NOMO-1 treated with DMSO at 0.1 percent for 48 hours (cell line): ENCODE measurements around the gene KRT25.
"Not testable (repeated sequence)": the region's sequence is repeated elsewhere in the genome, so short reads cannot be mapped to it uniquely, and the experiment has no call there.

ENCODE experiments used
- DNase-seq: peaks from one replicate; lab custom pipeline; 2025; ENCODE audit not compliant: unreplicated experiment; lab: John Stamatoyannopoulos, UW

The KRT25 gene

DNA sequence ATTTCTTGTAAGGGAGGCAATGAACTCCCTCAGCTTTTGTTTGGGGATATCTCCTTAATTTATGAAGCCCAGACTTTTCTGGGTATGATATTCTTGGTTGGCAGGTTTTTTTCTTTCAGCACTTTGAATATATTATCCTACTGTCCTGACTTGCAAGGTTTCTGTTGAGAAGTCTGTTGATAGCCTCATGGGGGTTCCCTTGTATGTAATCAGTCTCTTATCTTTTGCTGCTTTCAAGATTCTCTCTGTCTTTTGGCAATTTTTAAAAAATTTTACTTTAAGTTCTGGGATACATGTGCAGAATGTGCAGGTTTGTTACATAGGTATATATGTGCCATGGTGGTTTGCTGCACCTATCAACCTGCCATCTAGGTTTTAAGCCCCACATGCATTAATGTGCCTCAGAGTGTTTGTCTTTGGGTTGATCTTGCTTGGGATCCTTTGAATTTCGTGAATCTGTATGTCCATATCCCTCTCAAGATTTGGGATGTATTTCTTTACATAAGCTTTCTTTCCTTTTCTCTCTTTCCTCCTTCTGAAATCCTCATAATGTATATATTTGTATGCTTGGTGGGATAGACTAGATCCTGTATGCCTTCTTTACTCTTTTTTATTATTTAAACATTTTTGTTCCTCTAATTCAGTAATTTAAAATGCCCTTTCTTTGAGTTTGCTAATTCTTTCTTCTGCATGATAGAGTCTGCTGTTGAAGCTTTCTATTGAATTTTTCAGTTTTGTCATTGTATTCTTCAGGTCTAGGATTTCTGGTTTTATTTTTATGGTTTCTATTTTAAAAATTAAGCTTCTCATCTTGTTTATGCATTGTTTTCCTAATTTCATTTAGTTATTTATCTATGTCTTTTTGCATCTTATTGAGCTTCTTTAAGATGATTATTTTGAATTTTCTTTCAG is 5.2 kb upstream of the KRT25 start:
- DNase-seq, result no peak

DNA sequence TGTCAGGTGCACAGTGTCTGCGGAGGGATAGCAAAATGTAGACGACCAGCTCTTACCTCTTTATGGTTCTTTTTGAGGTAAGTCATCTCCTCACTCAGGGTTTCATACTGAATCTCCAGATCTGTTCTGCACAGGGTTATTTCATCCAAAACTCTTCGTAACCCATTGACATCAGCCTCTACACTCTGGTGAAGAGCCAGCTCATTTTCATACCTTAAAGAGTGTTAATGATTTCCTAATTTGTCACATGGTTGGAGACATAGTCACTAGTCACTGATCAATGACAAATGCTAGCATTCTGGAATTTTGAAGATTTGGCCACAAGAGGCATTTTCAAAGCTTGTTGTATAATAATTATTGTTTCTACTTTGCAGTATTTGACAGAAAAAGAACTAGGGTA is 1.3 kb downstream of the KRT25 start:
- no peak for DNase-seq

DNA sequence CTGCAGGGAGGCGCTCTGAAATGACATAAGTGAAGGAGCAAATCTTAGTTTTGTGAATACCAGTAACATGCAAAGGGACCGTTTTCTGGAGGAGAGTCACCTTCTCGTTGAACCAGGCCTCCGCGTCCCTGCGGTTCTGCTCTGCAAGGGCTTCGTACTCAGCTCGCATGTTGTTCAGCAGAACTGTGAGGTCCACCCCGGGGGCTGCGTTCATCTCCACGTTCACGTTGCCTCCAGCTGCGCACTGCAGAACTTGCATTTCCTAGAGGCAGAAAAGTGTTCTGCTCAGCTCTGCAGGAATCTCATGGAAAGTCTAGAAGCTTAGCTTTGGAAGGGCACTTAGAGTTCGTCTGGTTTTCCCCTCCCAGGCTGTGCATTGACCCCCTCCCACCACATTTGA is 4.1 kb downstream of the KRT25 start:
- DNase-seq, result no peak

DNA sequence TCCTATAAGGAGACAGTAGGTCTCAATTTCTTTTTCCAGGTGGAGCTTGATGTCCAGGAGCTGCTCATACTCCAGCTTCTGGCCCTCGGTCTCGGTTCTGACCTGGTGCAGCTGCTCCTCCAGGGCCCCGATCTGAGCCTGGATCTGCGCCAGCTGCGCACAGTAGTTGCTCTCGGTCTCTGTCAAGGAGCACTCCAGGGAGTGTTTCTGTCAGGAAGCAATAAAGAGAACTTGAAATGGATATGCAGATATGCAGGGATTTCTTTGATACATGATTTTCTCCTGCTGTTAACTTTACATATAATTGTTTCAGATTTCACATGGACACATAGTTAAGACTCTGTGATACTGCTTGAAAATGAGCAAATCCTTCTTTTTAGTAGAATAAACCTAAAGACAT is 4.7 kb downstream of the KRT25 start:
- no peak for DNase-seq

DNA sequence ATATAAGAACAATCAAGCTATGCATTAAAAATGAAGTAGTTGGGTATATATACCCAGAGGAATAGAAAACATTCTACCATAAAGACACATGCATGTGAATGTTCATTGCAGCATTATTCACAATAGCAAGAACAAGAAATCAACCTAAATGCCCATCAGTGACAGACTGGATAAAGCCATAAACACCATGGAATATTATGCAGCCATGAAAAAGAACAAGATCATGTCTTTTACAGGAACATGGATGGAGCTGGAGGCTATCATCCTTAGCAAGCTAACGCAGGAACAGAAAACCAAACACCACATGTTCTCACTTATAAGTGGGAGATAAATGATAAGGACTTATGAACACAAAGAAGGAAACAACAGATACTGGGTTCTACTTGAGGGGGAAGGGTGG is 6.5 kb downstream of the KRT25 start:
- not testable (repeated sequence) for DNase-seq

DNA sequence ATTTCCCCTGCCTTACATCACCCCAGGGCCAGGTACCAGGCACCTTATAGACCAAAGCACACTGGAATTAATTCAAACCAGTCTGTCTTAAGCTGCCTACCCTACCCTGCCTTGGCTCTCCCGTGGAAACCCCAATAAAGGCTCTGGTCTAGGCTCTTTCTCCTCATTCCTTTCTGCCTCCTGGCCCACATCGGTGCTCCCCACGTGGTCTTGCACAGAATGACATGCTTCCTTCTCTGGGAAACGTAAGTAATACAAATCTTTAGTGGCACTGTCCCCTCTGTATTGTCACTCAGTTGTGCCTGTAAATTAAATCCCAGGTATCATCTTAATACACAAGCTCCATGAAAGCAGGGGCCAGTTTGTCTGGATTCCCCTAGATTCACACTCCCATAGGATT is 16.6 kb downstream of the KRT25 start:
- no peak for DNase-seq

DNA sequence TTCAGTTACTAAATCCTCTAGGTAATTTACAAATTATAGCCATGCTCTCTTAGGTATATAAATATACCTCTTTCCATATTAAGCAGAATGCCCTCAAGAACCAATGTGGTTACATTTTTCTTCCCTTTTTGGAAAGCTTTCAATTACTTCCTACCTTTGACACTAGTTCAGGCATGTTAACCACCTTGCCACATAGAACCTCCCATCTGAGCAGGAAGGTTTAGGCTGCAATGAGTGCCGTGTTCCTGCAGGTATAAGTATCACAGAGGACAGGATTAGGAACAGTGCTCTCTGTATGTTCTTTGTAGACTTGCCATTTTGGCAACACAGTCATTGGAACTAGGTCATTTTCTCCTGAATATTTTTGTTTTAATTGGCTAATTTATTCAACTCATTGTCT is 20.1 kb downstream of the KRT25 start:
- DNase-seq, result no peak

DNA sequence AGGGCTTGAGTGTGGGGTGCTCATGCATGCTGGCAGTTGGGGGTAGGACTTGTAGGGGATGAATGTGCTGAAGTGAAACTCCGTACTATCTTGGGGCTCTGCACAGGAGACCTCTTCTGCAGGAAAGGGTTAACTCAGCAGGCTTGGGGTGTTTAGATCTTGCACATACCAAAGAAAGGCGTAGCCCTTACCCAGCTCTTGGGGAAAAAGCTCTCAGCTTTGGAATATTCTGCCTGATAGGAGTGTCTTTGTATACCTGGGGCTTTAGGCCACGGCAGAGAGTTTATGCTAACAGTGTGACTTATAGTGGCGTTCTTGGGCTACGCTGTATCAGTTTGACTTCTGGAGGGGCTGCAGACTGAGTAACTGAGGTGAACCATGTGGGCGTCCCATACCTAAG is 21.1 kb downstream of the KRT25 start:
- DNase-seq, result no peak

DNA sequence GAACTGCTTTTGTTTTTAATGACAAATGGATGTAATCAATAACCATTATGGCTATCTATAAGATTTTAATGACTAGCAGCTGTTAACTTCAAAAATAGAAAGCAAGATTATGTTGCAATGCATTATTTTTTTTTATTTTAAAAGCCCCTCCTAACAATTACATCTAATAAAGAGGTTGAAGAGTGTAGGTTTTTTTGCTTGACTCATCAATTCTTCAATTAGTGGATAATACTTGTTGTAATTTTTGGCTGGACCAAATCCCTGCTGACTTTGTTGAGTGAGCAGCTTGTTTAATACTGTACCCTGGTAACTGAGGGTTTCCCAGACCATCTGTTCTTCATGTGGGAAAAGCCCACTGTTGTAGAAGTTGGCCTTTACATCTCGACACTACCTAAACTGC is 24.2 kb downstream of the KRT25 start:
- DNase-seq, result no peak

DNA sequence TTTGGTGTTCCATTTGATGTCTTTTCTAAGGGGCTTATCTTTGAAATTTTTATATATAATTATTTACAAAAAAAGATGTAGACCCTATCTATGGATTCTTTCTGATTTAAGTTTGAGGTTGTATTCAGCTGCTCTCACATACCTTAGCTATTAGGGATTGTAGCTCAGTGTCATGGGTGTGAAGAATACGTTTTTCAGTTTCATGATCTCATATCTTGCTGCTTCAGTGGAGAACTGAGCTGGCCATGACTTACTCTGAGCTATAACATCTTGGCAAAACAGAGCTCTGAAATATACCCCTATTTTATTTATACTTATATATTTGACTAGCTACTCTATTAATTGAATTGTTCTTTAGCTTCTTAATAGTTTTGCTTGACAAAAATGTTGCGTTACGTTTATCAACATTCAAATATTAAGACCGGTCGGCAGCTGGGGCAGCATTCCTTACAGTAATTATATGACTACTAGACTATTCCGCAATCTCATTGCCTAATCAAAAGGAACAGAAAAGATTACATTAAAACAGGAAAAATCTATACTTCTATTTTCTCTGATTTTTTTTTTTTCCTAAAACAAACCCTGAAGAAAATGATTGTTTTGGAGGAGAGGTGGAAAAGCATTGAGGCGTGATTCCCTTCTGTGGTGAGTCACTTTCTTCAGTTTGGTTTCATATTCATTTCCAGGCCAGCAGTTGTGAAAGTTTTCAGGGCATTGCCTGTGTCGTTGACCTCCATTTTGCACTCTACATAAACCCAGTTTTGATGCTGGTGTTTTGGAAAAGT is 27.5 kb downstream of the KRT25 start:
- peak; percentile 61 for DNase-seq

DNA sequence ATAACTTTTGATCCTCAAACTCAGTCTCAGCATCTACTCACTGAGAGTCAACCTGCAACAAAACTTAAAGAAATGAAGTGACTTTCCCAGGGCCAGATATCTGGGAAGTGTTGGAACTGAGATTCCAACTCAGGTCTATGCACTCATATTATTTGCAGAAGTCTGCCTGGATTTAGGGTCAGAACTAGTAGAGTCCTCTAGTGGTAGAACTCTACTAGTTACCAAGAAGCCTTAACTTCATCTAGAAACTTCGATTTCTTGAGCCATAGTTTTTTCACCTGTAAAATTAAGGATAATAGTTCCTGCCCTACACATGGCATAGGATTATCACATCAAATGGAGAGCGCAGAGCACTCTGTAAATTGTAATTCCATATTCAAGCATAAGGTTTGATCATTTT is 28.2 kb downstream of the KRT25 start:
- peak; percentile 18 for DNase-seq

DNA sequence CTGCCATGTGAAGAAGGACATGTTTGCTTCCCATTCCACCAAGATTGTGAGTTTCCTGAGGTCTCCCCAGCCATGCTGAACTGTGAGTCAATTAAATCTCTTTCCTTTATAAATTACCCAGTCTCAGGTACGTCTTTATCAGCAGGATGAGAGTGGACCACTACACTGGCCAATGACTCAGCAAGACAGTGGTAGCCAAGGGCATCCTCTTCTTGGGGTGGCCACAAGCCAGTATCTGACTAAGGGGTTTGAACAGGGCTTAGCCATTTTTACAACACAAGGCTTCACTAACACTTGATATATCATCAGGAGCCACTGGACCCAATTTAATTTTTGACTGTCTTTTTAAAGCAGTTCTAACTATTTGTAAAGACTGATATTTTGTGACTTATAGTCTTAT is 30.5 kb downstream of the KRT25 start:
- no peak for DNase-seq

DNA sequence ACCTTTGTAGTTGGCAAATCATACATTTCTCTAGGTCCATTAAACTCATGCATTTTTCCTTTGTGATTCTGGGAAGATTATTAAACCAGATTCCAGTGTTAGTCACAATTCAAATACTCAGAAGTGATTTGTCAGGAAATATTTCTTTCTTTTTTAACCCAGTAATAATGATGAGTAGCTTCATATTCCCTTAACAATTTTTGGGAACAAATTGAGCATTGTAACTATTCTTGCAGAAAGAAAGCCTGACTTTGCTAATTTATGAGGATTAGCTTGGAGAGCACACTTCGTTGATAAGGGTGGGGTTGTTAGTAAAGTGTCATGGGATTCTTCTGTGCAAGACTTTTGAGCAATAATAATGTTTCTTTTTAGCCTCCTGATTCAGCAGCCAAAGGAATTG is 32.9 kb downstream of the KRT25 start:
- DNase-seq, result no peak

DNA sequence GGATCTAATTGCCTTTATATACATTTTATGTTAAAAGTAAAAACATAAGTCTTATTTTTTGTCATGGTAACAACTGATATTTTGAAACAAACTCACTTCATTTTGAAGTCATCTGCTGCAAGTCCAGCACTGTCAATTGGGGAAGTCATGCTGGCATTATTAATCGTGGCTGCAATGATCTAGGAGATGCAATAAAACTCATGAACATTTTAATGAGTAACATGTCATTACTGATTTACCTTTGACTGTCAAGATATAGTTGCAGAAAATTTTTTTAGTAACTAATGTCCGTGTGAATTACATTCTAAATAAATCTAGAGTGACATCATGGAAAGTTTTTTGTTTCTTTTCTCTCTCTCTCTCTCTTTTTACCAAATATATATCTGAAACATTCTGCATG is 34.2 kb downstream of the KRT25 start:
- DNase-seq, result no peak

DNA sequence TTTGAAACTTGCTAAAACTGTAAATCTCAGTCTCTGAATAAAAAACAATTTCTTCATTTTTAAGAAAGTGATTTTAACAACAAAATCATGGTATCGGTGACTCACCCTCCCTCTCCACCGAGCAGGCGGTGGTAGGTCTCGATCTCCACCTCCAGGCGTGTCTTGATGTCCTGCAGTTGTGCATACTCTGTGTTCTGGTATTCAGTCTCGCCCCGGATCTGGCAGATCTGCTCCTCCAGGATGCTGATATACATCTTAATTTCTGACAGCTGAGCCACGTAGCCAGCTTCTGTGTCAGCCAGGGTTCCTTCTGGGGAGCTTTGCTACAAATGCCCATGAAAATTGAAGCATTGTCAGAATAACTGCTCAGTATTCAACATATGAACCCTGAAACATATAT is 36.2 kb downstream of the KRT25 start:
- no peak for DNase-seq

DNA sequence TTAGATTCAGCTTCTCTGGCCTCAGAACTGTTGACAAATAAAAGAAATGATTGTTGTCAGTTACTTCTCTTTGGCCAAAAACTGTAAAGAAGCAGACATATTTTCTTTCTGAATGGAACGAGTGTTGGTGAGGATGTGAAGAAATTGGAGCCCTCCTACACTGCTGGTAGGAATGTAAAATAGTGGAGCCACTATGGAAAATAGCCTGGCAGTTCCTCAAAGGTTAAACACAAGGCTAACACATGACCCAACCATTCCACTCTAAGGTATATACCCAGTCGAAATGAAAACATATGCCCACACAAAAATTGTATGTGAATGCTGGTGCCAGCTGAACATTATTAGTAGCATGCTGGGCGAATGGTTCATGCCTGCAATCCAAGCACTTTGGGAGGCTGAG is 37.4 kb downstream of the KRT25 start:
- DNase-seq, result no peak

DNA sequence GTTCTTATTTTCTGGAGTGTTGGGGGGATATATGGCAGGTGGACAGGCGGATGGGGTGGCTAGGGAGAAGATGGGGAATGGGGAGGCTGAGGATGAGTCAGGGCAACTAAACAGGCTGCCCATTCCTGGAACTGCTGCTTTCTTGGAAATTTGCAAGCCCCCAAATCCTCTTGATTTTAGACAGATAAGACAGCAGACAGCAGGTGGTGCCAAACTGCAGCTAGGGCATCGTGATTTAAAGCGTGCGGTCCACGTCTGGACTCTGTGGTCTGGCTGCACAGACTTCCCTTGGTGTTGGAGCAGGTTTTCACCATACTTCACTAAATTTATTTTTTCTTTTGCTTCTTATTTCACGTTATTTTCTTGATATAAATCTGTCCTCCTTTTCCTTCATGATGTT is 40.7 kb downstream of the KRT25 start:
- no peak for DNase-seq

DNA sequence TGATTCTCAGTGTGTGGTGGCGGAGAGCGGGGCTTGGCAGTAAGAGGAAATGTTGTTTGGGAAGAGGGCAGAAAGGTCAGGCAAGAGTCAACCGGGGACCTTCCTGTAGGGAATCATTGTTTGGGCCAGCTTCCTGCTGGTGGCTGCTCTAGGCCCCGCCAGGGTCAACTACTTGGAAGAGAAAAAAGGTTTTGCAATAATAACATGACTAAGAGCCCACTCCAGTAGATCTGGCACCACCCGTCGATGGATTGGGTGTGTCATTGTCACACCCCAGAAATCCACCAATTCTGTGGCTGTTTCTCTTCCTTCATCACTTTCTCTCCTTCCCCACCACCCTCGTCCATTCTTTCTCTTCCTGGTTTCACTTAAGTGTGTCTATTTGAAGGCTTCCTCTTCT is 47.4 kb downstream of the KRT25 start:
- peak; percentile 64 for DNase-seq

DNA sequence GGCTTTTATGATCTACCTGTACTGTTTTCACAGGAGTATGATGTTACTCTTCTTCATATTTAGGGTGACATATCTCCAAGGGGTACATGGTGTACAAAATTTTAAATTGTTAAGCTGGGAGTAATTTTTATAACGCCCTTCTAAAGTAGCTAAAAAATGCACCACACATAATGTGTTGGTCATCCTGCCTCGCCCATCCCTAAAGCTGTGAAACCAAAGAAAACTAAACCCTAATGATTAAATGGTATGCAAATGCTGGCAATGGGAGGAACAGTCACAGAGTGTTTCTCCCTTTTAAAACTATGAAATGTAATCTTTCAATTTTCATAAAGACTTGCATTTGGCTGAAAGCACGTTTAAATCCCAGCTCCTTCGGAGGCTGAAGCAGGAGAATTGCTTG is 49.5 kb downstream of the KRT25 start:
- no peak for DNase-seq

DNA sequence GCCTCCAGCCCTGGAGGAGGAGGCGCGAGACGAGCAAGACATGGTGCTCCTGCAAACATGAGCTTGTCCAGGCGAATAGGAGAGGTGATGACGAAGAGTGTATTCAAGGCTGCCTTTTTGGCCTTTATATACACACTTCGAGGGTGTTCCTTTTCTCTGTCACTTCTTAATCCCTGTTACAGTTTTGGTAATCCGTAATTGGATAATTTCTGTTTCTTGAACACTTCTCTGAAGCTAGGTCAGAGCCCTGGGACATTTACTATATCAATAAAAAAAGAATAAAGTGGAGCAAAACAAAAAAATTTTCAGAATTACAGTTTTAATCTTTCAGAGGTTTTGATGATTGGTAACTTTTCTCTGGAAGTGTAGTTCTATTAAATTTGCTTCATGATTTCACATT is 51.5 kb downstream of the KRT25 start, which contains the start of gene KRT24:
Gene KRT24, minus strand, starts transcription at position 101 of the 400 bp plus-strand sequence. Its CDS starts 59 bp downstream, at position 42.
- no peak for DNase-seq

DNA sequence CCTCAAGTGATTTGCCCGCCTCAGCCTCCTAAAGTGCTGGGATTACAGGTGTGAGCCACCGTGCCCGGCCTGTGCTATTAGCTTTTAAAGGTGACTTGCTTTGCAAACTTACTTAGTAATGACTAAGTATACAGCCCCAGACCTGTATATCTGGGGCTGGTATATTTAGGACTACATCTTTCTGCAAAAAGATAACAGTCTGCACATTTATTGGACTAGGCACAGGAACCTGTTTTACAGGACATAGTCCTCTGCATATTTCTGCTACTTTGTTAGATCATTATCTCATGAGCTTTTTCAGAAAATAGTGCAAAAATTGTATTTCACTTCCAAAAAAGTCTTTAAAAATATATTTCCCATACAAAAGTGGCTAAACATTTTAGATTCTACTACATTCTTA is 52.9 kb downstream of the KRT25 start:
- DNase-seq, result no peak

DNA sequence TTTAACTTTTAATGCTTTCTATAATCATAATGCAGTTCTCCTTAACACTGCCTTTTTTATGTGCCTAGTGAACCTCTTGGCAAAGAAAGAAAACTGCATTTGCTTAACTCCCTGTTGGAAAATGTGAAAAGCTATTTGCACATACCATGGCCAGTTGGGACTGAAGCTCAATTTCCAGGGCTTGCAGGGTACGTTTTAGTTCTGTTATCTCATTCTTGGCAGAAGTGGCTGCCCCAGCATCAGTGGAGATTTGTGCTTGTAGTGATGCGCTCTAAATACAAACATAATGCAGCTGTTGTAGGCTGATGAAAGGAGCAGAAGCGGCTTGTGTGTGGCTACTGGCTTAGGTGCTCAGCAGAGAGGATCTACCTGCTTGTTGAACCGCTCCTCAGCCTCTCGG is 55.3 kb downstream of the KRT25 start:
- DNase-seq, result no peak
